Brain microvascular endothelial cell (primary cell): Measurements from ENCODE around the gene CDKN2A.

ENCODE experiments used
- DNase-seq: peaks from one replicate; pipeline ENCODE4 v3.0.0-alpha.2; 2020
- H3K27ac ChIP-seq: fragments of 250-450 bp; sonication (Bioruptor Pico); 2 replicates; pipeline ENCODE4 v1.5.1; 2020; ENCODE audit warnings: mild to moderate bottlenecking, moderate library complexity
- H3K27me3 ChIP-seq: fragments of 250-450 bp; sonication (Bioruptor Pico); replicated peaks from 2 replicates; pipeline ENCODE4 v1.5.1; 2020; ENCODE audit warnings: mild to moderate bottlenecking
- H3K36me3 ChIP-seq: fragments of 250-450 bp; sonication (Bioruptor Pico); replicated peaks from 2 replicates; pipeline ENCODE4 v1.5.1; 2020; ENCODE audit warnings: mild to moderate bottlenecking
- H3K4me3 ChIP-seq: 2 replicates; pipeline ENCODE4 v1.5.1; 2011; ENCODE audit warnings: low read depth, mild to moderate bottlenecking, control low read depth, low read length, moderate library complexity
- CTCF ChIP-seq: IDR thresholded peaks from 2 replicates; pipeline ENCODE4 v1.5.1; 2011; ENCODE audit warnings: low read depth, mild to moderate bottlenecking, moderate library complexity, low read length, control low read depth, inconsistent platforms; ENCODE audit errors: missing control alignments
- in situ Hi-C: cut with HindIII; loops from 2 replicates; pipeline ENCODE4 v1.10.0; 2017; ENCODE audit warnings: low sequenced_read_pairs, low pct_ligation_motif_present

The CDKN2A gene

GRCh38 chr9:21943464-21943863, 50.7 kb downstream of the CDKN2A start:
- no peak for DNase-seq
- Histone ChIP-seq H3K27ac (no peak overlapping the region), H3K27me3 (no peaks in the 10 kb centered on the region), H3K36me3 (no peaks in the 10 kb centered on the region), H3K4me3 (no peak overlapping the region)
- in situ Hi-C loops = no loop called here
- TF ChIP-seq CTCF = no peak

GRCh38 chr9:21941337-21941995, 52.7 kb downstream of the CDKN2A start:
- in situ Hi-C loops = no loop called here
- H3K27me3 ChIP-seq = no peaks in the 10 kb centered on the region
- no peak overlapping the region for H3K27ac ChIP-seq
- DNase-seq = no peak
- no peak for TF ChIP-seq CTCF
- no peak overlapping the region for H3K4me3 ChIP-seq
- no peaks in the 10 kb centered on the region for H3K36me3 ChIP-seq

GRCh38 chr9:21936161-21936560, 58.0 kb downstream of the CDKN2A start:
- DNase-seq = no peak
- no peak for TF ChIP-seq CTCF
- in situ Hi-C loops = no loop called here

GRCh38 chr9:21935631-21936030, 58.6 kb downstream of the CDKN2A start:
- Histone ChIP-seq H3K36me3 (no peaks in the 10 kb centered on the region), H3K4me3 (no peak overlapping the region), H3K27ac (no peak overlapping the region), H3K27me3 (no peaks in the 10 kb centered on the region)
- in situ Hi-C loops = no loop called here
- TF ChIP-seq CTCF = no peak
- DNase-seq = no peak

More at GRCh38 chr9:21936161-21936560, 58.0 kb downstream of the CDKN2A start:
- Histone ChIP-seq H3K27me3 (no peaks in the 10 kb centered on the region), H3K27ac (no peak overlapping the region), H3K36me3 (no peaks in the 10 kb centered on the region), H3K4me3 (no peak overlapping the region)

- Histone ChIP-seq H3K36me3 (no peaks in the 10 kb centered on the region), H3K27me3 (no peaks in the 10 kb centered on the region), H3K27ac (no peak overlapping the region), H3K4me3 (no peak overlapping the region)
- in situ Hi-C loops = no loop called here
- no peak for TF ChIP-seq CTCF
- DNase-seq = peak; percentile 15
Observed at GRCh38 chr9:21933865-21934264, 60.3 kb downstream of the CDKN2A start.

GRCh38 chr9:21933281-21933680, 60.9 kb downstream of the CDKN2A start:
- H3K27ac ChIP-seq = no peak overlapping the region
- no peak for TF ChIP-seq CTCF
- H3K27me3 ChIP-seq = no peaks in the 10 kb centered on the region
- no peaks in the 10 kb centered on the region for H3K36me3 ChIP-seq
- in situ Hi-C loops = no loop called here
- H3K4me3 ChIP-seq = no peak overlapping the region
- DNase-seq = no peak
